ENCODE data around the gene NR1H4.
"Not testable (repeated sequence)": the region's sequence is repeated elsewhere in the genome, so short reads cannot be mapped to it uniquely, and the experiment has no call there.

Gene NR1H4

DNA sequence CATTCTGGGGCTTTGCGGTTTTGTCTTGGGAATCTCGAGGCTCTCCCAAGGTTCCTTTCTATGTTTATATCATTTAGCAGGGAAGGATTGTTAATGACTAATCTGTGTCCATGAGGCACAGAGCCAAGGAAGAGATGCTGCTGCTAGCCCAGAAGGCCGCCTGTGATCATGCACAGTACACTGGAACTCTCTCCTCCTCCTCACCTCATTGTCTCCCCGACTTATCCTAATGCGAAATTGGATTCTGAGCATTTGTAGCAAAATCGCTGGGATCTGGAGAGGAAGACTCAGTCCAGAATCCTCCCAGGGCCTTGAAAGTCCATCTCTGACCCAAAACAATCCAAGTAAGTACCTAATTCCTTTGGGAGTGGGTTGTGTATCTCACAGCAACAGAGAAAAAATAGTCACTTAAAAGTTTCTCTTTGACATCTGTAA is at the start of gene NR1H4:
NR1H4 (plus strand) TSS at position 151 of the 435 bp plus-strand sequence. CDS start 19,458 bp downstream, outside the sequence.
- no peak for DNase-seq (ENCODE audit: low read depth, low spot score)

DNA sequence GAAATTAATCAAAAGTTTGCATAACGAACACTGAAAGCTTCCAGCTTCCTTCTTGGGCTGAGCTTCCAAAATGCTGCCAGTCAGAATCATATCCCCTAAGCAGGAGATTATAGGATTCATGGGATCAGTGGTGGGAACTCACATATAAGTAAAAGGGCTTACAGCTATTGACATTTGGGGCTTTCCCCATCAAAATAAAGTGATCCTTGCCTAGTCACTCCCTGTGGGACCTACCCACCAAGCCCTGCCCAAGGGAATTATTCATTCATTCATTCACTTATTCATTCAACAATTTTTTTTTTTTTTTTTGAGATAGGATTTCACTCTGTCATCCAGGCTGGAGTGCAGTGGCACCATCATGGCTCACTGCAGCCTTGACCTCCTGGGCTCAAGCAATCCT is 47.5 kb upstream of the NR1H4 start:
- no peak for DNase-seq (ENCODE audit: low read depth, low spot score)

DNA sequence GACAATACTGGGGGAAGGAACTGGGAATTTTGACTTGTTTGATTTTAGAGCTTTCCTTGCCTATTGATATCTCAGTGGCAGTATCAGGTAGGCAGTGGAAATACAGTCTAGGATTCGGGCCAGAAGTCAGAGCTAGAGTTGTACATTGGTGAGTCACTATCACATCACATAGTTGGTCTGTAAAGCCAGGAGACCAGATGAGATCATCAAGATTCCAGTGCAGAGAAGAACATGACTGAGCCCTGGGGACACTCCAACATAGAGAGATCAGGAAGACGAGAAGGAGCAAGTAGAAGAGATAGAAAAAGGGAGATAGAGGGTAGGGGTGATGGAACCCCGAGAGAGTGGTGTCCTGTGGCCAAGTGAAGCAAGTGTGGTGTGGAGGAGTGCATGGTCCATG is 46.6 kb upstream of the NR1H4 start:
- DNase-seq (ENCODE audit: low read depth, low spot score) = no peak

DNA sequence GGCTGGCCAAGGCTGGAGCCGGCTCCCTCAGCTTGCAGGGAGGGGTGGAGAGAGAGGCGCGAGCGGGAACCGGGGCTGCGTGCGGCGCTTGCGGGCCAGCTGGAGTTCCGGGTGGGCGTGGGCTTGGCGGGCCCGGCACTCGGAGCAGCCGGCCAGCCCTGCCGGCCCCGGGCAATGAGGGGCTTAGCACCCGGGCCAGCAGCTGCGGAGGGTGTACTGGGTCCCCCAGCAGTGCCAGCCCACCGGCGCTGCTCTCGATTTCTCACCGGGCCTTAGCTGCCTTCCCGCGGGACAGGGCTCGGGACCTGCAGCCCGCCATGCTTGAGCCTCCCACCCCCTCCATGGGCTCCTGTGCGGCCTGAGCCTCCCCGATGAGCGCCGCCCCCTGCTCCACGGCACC is 43.4 kb upstream of the NR1H4 start:
- DNase-seq (ENCODE audit: low read depth, low spot score) = not testable (repeated sequence)

DNA sequence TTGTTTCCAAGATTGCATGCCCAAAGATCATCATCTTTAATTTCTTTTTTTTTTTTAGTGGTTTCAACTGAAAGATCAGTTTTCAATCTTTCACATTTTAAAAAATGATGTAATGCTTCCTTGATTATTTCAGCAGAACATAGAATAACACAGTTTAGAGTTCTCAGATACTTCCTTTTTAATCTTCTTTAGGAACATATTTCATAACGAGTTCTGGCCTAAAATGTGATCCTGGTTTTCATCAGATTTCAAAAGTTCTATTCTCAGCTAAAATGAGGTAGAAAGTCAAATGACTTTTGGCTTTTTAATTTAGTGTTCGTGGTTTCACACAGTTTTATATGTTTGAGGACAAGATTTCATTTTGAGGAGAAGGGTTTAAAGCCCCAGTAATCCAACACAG is 40.0 kb upstream of the NR1H4 start:
- DNase-seq (ENCODE audit: low read depth, low spot score) = no peak

DNA sequence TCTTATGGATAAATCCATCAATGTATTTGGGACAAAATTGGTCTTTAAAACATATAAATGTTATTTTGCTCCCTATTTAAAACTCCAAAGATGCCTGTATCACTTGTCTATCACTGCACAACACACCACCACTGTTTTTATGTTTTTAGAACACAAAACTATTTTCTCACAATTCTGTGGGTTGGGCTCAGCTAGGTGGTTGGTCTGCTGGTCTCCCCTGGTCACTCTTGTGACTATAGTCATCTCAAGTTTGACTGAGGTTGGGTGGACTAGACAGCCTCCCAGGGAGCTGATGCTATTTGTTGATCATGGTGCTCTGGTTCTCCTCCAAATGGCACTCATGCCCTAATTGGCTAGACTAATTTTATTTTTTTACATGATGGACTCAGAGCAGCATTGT is 39.5 kb upstream of the NR1H4 start:
- DNase-seq (ENCODE audit: low read depth, low spot score) = no peak

DNA sequence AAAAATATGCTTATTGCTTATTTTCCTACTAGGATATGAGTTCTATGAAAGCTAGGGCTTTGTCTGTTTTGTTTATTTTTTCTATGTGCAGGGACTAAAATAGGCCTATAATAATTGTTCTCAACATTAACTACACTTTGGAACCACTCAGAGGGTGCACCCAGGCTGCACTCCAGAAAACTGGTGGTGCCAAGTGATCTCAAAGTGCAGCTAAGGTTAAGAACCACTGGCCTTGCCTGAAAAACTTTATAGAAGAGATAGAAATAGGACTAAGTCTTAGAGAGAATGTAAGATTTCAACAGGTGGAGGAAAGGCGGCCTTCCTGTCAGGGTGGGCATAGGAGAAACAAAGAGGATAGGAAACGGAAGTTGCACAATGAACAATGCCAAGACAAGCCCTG is 37.7 kb upstream of the NR1H4 start:
- DNase-seq (ENCODE audit: low read depth, low spot score) = no peak

DNA sequence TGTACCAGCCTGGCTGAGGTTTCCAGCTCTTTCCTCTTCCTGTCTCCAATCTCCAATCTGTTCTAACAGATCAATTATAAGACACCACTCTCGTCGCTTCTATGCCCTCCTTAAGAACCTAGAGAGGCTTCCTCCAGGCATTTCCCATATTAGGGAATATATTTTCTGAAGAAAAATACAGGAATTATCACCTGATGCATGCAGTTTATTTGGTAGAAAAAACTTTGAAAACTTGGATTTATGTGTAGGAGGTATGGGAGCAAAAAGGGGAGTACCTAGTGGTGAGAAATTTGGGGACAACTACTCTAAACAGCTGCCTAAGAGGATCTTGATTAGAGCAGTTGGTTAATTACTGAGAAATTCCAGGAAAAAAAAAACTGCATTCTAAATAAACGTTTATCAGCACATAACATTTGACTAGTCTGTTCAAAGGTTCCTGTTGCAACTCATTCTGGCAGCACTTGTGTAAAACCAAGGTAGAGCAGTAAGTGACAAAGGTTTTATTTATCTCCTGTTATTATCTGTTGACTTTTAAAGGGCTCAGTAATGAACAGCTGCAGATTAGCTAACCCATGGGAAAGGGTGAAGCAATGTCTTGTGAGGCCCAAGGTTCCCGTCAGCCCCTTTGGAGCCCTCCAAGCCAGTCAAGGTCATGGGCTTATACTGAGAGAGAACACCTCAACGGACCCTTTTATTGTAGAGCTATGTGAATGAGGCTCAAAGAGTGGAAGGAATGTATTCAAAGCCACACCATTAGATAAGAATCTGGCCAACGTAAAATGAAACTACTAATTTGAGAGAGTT is 36.4 kb upstream of the NR1H4 start:
- no peak for DNase-seq (ENCODE audit: low read depth, low spot score)

DNA sequence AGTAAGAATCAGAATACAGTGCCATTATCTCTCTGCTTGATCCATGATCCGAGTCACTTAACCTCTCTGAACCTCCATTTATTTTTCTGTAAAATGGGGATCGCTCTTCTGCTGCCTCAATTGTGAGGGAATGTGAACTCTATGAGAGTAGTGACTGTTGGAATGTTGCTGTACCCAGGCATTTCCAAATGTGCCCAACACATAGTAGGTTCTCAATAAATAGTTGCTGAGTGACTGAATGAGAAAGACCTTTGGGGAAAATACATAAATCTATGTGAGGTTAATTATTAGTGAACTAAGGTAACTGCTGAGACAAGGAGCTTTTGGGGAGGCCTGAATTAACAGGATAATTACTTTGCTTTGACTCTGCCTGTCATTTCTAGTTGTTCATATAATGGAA is 33.9 kb upstream of the NR1H4 start:
- DNase-seq (ENCODE audit: low read depth, low spot score) = no peak

DNA sequence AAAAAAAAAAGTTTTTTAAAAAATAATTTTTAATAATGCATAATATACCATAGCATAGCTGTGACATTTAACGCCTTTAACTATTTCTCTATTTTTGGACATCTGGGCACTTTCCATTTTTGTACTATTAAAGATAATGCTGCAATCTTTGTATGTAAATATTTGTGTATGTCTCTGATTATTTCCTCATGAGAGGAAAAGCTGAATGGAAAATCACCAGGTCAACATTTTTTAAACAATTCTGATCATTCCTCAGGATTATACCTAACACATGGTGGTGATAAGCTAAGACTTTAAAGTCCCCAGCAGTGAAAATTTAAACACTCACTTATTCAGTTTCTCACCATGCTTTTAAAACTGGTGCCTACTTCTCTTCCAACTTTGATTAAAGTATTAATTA is 31.3 kb upstream of the NR1H4 start:
- no peak for DNase-seq (ENCODE audit: low read depth, low spot score)

DNA sequence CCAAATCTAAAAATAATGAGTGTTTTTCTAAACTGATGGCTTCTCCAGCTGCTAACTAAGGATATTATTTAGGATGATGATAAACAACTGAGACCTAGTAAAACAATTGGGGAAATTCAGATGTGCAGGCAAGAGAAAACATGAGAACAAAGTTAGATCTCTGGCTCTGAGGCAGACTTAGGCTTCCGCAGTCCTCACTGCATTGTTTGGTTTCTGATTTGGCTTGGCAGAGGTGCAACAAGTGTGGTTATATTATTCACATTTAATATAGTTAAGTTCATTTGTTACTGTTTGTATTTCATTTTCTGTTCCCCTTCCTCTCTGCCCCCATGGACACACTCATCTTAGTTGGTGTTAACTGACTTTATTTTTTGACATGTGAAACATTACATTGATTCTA is 30.2 kb upstream of the NR1H4 start:
- no peak for DNase-seq (ENCODE audit: low read depth, low spot score)

DNA sequence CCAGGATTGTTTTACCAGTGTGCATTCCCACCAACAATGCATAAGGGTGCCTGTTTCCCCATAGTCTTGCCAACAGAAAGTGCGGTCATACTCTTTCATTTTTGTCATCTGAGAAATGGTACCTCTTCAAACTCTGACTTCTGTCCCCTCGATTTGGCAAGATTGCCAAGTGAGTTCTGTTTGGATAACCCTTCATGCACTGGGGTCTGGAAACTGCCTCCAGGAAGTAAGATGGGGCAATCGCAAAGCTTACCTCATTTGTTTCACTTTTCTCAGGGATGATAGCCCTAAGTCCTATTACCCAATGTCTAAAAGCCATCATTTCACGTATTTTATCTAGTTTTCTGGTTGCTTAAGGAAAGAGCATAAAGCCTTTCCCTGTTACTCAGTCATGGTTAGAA is 28.6 kb upstream of the NR1H4 start:
- DNase-seq (ENCODE audit: low read depth, low spot score) = no peak

DNA sequence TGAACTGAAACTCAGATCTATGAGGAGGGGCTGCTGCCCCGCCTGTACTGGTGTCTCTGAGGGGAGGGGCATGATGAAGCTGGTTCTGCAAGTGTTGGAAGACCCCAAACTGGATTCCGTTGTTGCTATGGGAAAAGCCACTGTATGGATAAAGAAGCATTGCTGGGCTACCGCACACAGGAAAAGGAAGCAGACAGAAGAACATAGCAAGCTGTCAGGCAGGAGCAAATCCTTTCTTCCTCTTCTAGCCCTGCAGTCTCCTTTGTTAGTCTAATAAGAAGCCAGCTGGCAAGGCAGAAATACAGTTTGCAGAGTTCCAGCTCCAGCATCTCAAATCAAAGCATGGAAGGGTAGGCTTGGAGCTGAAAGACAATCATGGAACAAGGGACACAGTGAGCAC is 26.3 kb upstream of the NR1H4 start:
- DNase-seq (ENCODE audit: low read depth, low spot score) = no peak

DNA sequence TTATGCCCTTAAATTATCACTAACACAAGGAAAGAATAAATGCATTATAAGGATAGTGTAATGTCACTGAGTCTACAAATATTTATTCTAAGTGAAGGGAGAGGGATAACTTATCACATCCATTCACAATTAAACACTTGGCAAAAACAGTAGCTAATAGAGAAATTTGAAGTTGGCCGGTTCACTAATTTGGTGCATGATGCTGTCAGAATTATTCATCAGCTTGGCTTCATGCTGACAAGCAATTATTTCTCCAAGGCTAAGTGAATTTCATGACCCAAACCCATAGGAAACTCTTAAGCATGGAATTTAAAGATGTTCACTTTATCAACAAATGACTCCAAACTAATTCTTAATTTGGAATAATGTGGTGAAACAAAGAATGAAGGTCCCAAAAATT is 25.0 kb upstream of the NR1H4 start:
- DNase-seq (ENCODE audit: low read depth, low spot score) = no peak

DNA sequence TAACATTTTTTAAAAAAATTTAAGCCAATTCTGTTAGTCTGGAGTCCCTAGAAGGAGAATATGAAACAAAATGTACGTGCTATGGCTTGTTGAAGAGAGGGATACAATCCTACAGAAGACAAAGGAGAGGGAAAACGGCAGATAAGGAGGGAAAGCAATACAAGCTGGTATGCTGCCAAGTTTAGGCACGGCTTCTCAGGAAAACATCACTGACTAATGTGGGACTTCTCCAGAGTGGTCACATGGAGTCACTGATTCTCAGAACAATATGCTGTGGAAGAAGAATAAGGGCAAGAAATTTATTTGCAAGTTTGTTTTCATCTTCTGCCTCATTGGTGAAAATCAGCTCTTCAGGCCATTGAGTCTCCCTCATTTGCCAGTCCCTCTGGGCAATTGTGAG is 22.9 kb upstream of the NR1H4 start:
- DNase-seq (ENCODE audit: low read depth, low spot score) = no peak

DNA sequence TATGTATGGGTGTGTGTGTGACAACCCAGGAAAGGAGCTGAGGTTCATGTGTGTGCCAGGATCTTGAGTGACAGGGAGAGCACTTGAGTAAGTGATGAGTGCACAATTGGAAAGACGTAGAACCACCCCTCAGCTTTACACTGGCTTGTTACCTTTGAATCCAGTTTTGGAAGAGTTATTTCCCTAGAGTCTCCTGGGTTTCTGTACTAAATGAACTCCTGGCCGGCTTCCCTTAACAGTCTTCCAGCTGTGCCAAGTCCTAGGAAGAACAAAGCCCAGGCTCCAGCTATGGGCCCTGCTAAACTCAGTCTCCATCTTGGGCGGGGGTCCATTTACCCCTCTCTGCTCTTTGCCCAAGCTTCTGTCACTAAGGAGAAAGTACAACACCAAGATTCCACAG is 19.7 kb upstream of the NR1H4 start:
- no peak for DNase-seq (ENCODE audit: low read depth, low spot score)

DNA sequence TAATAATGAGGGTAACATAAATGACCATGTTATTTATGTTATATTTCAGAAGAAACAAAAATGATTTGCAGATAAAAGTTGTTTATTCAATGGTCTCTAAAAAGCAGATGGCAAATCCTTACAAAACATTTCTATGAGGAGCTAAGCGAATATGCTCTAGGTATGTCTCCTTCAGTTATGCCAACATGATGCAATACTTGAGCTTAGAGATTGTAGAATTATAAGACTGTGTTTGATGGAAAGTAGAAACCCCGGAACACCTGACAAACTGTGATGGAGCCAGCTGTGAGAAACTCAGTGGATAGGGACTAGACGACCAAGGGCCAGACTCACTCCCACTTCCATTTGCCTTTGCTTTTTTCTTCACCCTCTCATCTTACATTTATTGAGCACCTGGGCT is 17.8 kb upstream of the NR1H4 start:
- DNase-seq (ENCODE audit: low read depth, low spot score) = no peak

DNA sequence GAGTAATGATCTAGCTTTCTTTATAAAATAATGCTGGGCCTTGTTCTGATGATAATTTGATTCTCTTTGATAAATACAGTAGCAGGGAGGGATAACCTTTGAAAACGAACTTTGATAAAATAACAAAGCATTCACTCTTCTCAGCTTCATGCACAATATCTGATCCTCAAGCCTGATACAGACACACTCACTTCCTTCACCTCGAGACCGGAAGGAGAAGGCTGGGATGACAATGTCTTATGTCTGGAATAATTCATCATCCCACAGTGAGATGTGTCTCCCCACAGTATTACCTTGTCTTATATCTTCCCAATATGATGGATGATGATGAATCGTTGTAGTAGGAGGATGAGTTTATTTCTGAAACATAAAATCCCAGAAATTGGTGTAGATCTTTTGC is 15.5 kb upstream of the NR1H4 start:
- DNase-seq (ENCODE audit: low read depth, low spot score) = no peak

DNA sequence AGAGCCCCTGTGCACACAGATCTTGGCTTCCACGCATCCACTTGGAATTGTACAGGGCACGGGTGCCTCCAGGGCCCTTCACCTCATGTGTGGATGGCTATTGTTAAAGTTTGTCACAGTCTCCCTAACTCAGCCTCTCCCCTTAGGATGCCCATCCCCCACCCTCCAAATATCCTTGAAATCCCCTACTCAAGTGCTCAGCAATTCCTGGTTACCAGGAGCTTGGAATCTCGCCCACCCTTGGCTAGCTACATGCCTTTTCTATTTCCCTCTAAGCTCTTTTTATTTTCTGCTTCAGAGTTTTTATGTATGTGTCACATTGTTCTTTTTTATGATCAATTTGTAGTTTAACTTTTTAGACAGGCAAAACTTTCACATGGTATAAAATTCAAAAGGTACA is 13.0 kb upstream of the NR1H4 start:
- DNase-seq (ENCODE audit: low read depth, low spot score) = no peak

DNA sequence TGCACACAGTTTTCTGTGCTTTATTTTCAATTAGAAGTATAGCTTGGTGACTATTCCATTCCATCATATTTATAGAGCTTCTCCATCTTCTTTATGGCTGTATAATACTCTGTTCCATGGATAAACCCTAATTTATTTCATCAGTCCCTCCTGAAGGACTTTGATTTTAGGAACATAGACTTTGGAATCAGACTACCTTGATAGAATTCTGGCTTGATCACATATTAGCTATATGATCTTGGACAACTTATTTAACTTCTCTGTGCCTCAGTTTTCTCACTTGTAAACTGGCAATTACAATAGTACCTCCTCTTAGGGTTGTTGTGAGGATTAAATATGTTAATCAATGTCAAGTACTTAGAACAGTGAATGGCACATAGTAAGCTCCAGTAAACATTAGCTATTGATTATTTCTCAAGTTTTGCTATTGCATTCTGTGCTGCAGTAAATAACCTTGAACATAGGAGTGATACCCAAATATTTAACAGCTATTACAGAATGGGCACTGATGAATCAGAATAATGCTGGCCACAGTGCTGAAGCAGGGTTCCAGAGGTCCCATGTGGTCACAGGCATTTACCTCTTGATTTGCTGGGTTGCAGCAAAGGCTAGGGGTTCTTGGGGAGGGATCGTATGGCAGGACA is 12.2 kb upstream of the NR1H4 start:
- no peak for DNase-seq (ENCODE audit: low read depth, low spot score)

DNA sequence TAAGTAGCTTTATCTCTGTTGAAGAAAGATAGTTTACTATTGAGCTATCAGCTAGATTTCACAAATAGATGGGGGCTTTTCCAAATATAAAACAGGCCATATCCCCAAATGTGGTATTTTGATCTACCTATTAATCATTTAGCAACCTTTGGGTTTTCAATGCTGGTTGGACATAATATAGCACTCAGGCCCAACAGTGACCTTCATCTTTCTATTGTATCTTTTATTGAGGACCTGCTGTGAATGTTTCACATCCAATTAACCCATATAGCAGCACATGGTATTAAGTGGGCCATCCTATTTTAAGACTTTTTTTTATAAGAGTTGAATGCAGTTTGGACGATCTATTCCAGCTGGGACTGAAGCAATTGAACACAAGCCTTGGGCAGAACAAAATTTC is 10.0 kb upstream of the NR1H4 start:
- DNase-seq (ENCODE audit: low read depth, low spot score) = no peak

DNA sequence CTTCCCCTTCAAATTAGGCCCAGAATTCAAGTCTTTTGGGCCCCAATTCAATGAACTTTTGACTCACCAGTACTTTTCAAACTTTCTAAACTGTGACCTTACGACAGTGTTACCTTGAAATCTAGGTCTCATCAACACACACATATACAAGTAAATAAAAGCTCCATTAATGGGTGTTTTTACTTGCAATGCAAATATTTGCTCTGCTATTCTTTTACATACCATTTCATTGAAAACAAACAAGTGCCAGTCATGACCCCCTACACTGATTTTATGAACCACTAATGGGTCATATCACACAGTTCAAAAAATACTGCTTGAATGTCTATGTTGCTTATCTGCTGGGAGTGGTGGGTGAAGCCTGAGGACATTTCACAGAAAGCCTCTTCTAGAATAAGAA is 9.1 kb upstream of the NR1H4 start:
- no peak for DNase-seq (ENCODE audit: low read depth, low spot score)

DNA sequence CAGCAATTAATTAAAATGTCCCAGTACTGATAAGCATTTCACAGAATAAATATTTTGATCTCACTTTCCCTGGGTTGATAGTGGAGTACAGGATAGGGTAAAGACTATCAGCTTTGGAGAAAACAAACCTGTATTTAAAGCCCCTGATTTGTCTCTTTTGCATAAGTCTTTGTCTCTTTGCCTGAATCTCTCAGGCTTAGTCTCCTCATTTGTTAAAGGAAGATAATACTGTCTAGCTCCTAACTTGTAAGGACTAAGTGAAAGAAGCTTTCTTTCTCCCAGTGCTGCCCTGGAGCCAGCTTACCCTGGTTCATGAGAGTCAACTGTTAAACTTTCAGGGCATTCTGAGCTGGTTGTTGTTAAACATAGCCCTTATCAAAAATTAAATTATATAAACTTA is 5.5 kb upstream of the NR1H4 start:
- no peak for DNase-seq (ENCODE audit: low read depth, low spot score)

DNA sequence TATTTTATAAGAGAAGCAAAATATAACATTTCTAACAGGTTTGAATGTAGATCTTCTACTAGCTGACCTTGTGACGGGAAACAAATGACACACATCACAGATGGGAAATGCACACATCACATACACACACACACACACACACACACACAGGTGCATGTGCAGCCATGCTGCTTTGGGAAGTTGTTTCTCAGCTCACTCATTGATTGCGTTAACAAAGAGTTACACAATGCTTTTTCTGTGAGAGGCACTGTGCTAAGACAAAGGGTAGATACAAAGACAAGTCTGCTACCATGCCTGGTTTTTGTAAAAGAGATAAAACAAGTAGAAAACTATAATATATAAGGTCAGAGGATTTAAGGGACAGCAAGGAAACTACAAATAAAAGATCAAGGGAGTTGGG is 1.3 kb upstream of the NR1H4 start:
- DNase-seq (ENCODE audit: low read depth, low spot score) = no peak

All from activated CD4-positive, CD25-positive, alpha-beta regulatory T cell treated with anti-CD3 and anti-CD28 coated beads, Interleukin-2, amount 50 U/mL, for 16 hours (primary cell).